Motor neuron (in vitro differentiated cells): Measurements from ENCODE around the gene KCNN3. TPM values are rescaled to one million over a fixed set of nuclear protein-coding genes. Genes with fewer than 3 reads are reported as not detected.

Experiments
- ATAC-seq, 8 experiments: fragments of 200-7000 bp; cut with Tn5 transposase; replicated peaks in 6 of 8; 2 replicates each; pipeline ENCODE4 v1.8.0; 2021; ENCODE audit warnings: mild to moderate bottlenecking in 8 of 8, moderate library complexity in 8 of 8
- H3K27ac ChIP-seq, 2 donors: fragments of 250-450 bp; sonication (Bioruptor Pico); 2 replicates each; pipeline ENCODE4 v1.9.0; 2021; ENCODE audit warnings: antibody characterized with exemption in 2 of 2, mild to moderate bottlenecking in 2 of 2, moderate library complexity in 1 of 2
- H3K4me1 ChIP-seq, 2 donors: fragments of 250-450 bp; sonication (Bioruptor Pico); replicated peaks in 1 of 2; 2 replicates each; pipeline ENCODE4 v1.6.1; 2021; ENCODE audit warnings: antibody characterized with exemption in 2 of 2, mild to moderate bottlenecking in 2 of 2, moderate library complexity in 1 of 2
- H3K4me3 ChIP-seq, 5 donors: fragments of 250-450 bp; sonication (Bioruptor Pico); 2 replicates each; pipeline ENCODE4 v1.9.0; 2021; ENCODE audit warnings: antibody characterized with exemption in 5 of 5, mild to moderate bottlenecking in 5 of 5, moderate library complexity in 4 of 5
- WGBS, 10 experiments: fragments of 450-650 bp; shearing (Covaris generic); methylation state at CpG; one replicate each; pipeline ENCODE4 v1.0.0; 2022; 5-methylcytosine and 5-hydroxymethylcytosine counted together
- in situ Hi-C, 9 experiments: fragments of 400-800 bp; cut with MboI; loops; one replicate each; pipeline ENCODE4 v1.15.0; 2021; ENCODE audit warnings: low sequenced_read_pairs in 9 of 9, low pct_unique_long_range_greater_than_20kb in 2 of 9; ENCODE audit not compliant: unreplicated experiment in 9 of 9
- total RNA-seq, 8 experiments: library from RNA; unstranded; fragments of 300-600 nt; gene quantifications; 2 replicates each; pipeline versions ENCODE4 v1.2.3 to v1.2.4, GENCODE V29; 2022

The KCNN3 gene
- total RNA-seq, 8 experiments from 2014 or later: 0.50 to 16.1 (median 1.5) TPM

- WGBS, 10 experiments: 60 to 100% (median 89%) methylated on average over 1 to 10 of the region's 11 CpGs; no CpG with 5 or more reads in 2 of the 10 experiments
- H3K4me1 ChIP-seq: peaks cover 22 to 27% of the 10 kb centered on the region in 2 donors
- no peak for ATAC-seq
- H3K4me3 ChIP-seq: no peak overlapping the region
- in situ Hi-C loops: no loop called here
- H3K27ac ChIP-seq: no peak overlapping the region
These were observed 127.5 kb downstream of the KCNN3 start for GRCh38 chr1:154742606-154743005.

- peaks cover 15 to 20% of the 10 kb centered on the region in 2 donors for H3K4me1 ChIP-seq
- in situ Hi-C loops: no loop called here
- WGBS, 10 experiments: 31 to 79% (median 61%) methylated on average over 4 to 15 of the region's 15 CpGs; no CpG with 5 or more reads in 2 of the 10 experiments
- no peak overlapping the region for H3K4me3 ChIP-seq
- ATAC-seq: no peak
- no peak overlapping the region for H3K27ac ChIP-seq
These were observed 128.2 kb downstream of the KCNN3 start for GRCh38 chr1:154741741-154742495.

GRCh38 chr1:154741327-154741726, 128.8 kb downstream of the KCNN3 start:
- peaks cover 9 to 16% of the 10 kb centered on the region in 2 donors for H3K4me1 ChIP-seq
- H3K4me3 ChIP-seq: no peak overlapping the region
- ATAC-seq: no peak
- H3K27ac ChIP-seq: no peak overlapping the region
- in situ Hi-C loops: no loop called here

- H3K27ac ChIP-seq: no peak overlapping the region
- H3K4me1 ChIP-seq: peaks cover 15 to 20% of the 10 kb centered on the region in 2 donors
- H3K4me3 ChIP-seq: no peak overlapping the region
- no peak for ATAC-seq
- in situ Hi-C loops: no loop called here
- 80 to 100% (median 92%) methylated on average over 1 to 2 of the region's 2 CpGs; no CpG with 5 or more reads in 5 of the 10 experiments for WGBS, 10 experiments
These were observed 130.4 kb downstream of the KCNN3 start for GRCh38 chr1:154739654-154740053.

- in situ Hi-C loops: no loop called here
These were observed 133.2 kb downstream of the KCNN3 start for GRCh38 chr1:154736841-154737240.

GRCh38 chr1:154735804-154736168, 134.3 kb downstream of the KCNN3 start:
- in situ Hi-C loops: no loop called here
- H3K4me3 ChIP-seq: no peak overlapping the region
- ATAC-seq: no peak
- peaks cover 21 to 28% of the 10 kb centered on the region in 2 donors for H3K4me1 ChIP-seq
- no peak overlapping the region for H3K27ac ChIP-seq
- WGBS, 10 experiments: 88 to 100% (median 94%) methylated on average over 1 to 4 of the region's 4 CpGs; no CpG with 5 or more reads in 6 of the 10 experiments

More at GRCh38 chr1:154736841-154737240, 133.2 kb downstream of the KCNN3 start:
- WGBS, 10 experiments: 5 to 100% (median 62%) methylated on average over 1 to 6 of the region's 6 CpGs
- Histone ChIP-seq H3K4me1 (peaks cover 11 to 17% of the 10 kb centered on the region in 2 donors), H3K4me3 (no peak overlapping the region), H3K27ac (no peak overlapping the region)
- peak in 4 of 8 experiments; percentile 27 to 87 (median 66) for ATAC-seq

- Histone ChIP-seq H3K27ac (no peak overlapping the region), H3K4me1 (peaks cover 27 to 33% of the 10 kb centered on the region in 2 donors), H3K4me3 (no peak overlapping the region)
- 68 to 100% (median 90%) methylated on average over 1 to 9 of the region's 12 CpGs; no CpG with 5 or more reads in 4 of the 10 experiments for WGBS, 10 experiments
- ATAC-seq: peak in 2 of 8 experiments; percentile 20 to 36
- in situ Hi-C loops: no loop called here
These were observed 134.8 kb downstream of the KCNN3 start for GRCh38 chr1:154735061-154735803.

- Histone ChIP-seq H3K4me1 (peaks cover 41 to 49% of the 10 kb centered on the region in 2 donors), H3K4me3 (no peak overlapping the region), H3K27ac (no peak overlapping the region)
- WGBS, 10 experiments: 40 to 100% (median 100%) methylated on average over 2 to 3 of the region's 4 CpGs; no CpG with 5 or more reads in 5 of the 10 experiments
- in situ Hi-C loops: no loop called here
- peak in 2 of 8 experiments; percentile 39 to 48 for ATAC-seq
These were observed 136.5 kb downstream of the KCNN3 start for GRCh38 chr1:154733621-154734020.

GRCh38 chr1:154730986-154731489, 139.0 kb downstream of the KCNN3 start:
- Histone ChIP-seq H3K4me3 (no peak overlapping the region), H3K4me1 (peaks cover 67 to 73% of the 10 kb centered on the region in 2 donors), H3K27ac (peak overlapping the region; percentile 25 to 36)
- in situ Hi-C loops: no loop called here
- peak in 6 of 8 experiments; percentile 29 to 83 (median 80) for ATAC-seq
- 8 to 94% (median 22%) methylated on average over 2 to 10 of the region's 10 CpGs; no CpG with 5 or more reads in 4 of the 10 experiments for whole genome bisulfite sequencing, 10 experiments

- in situ Hi-C loops: no loop called here
- Histone ChIP-seq H3K4me3 (no peak overlapping the region), H3K27ac (peak overlapping the region; percentile 6 to 36), H3K4me1 (peaks cover 62 to 68% of the 10 kb centered on the region in 2 donors)
- peak; percentile 35 to 93 (median 68) for ATAC-seq
- WGBS, 10 experiments: 20 to 100% (median 63%) methylated on average over 1 of the region's 1 CpG; no CpG with 5 or more reads in 2 of the 10 experiments
These were observed 139.8 kb downstream of the KCNN3 start for GRCh38 chr1:154730259-154730658.

GRCh38 chr1:154729577-154729976, 140.5 kb downstream of the KCNN3 start:
- no peak for ATAC-seq
- 60 to 100% (median 93%) methylated on average over 1 to 3 of the region's 3 CpGs; no CpG with 5 or more reads in 1 of the 10 experiments for WGBS, 10 experiments
- Histone ChIP-seq H3K4me3 (no peak overlapping the region), H3K4me1 (peaks cover 60 to 66% of the 10 kb centered on the region in 2 donors), H3K27ac (no peak overlapping the region)
- in situ Hi-C loops: no loop called here

- Histone ChIP-seq H3K27ac (no peak overlapping the region), H3K4me3 (no peak overlapping the region), H3K4me1 (peaks cover 65 to 70% of the 10 kb centered on the region in 2 donors)
- ATAC-seq: peak in 2 of 8 experiments; percentile 1 to 3
- in situ Hi-C loops: no loop called here
- WGBS, 10 experiments: 42 to 100% (median 88%) methylated on average over 1 to 5 of the region's 6 CpGs; no CpG with 5 or more reads in 4 of the 10 experiments
These were observed 141.0 kb downstream of the KCNN3 start for GRCh38 chr1:154729031-154729442.
